HG03520 (cell line): Measurements from ENCODE around the gene MAVS.

ENCODE experiments used
- ATAC-seq: cut with Tn5 transposase; IDR thresholded peaks from one replicate; pipeline ENCODE4 v1.9.1; 2021; ENCODE audit warnings: mild to moderate bottlenecking, moderate library complexity; ENCODE audit not compliant: unreplicated experiment

MAVS gene

GRCh38 chr20:3846740-3847428 is at the start of gene MAVS:
Gene MAVS, plus strand, starts transcription at chr20:3846834. Its CDS starts 7,791 bp downstream, at chr20:3854625.
- peak; percentile 85 for ATAC-seq

GRCh38 chr20:3797226-3797545 is 49.4 kb upstream of the MAVS start:
- no peak for ATAC-seq

- ATAC-seq: no peak
Observed at GRCh38 chr20:3797592-3798372, 48.9 kb upstream of the MAVS start.

- ATAC-seq: no peak
Observed at GRCh38 chr20:3798373-3798768, 48.3 kb upstream of the MAVS start.

GRCh38 chr20:3798908-3799248 is 47.8 kb upstream of the MAVS start:
- no peak for ATAC-seq

- no peak for ATAC-seq
Observed at GRCh38 chr20:3800256-3800877, 46.3 kb upstream of the MAVS start.

GRCh38 chr20:3800878-3801260 is 45.8 kb upstream of the MAVS start:
- ATAC-seq: no peak

- no peak for ATAC-seq
Observed at GRCh38 chr20:3801299-3801698, 45.3 kb upstream of the MAVS start.

GRCh38 chr20:3801846-3802245 is 44.8 kb upstream of the MAVS start:
- ATAC-seq: no peak

GRCh38 chr20:3802524-3803239 is 44.0 kb upstream of the MAVS start:
- ATAC-seq: no peak

- ATAC-seq: no peak
Observed at GRCh38 chr20:3803289-3803688, 43.3 kb upstream of the MAVS start.

- no peak for ATAC-seq
Observed at GRCh38 chr20:3803854-3804253, 42.8 kb upstream of the MAVS start.

- no peak for ATAC-seq
Observed at GRCh38 chr20:3804254-3804751, 42.3 kb upstream of the MAVS start.

- no peak for ATAC-seq
Observed at GRCh38 chr20:3804781-3805180, 41.9 kb upstream of the MAVS start.

GRCh38 chr20:3808544-3808943 is 38.1 kb upstream of the MAVS start:
- ATAC-seq: no peak

GRCh38 chr20:3811467-3812258 is 35.0 kb upstream of the MAVS start:
- no peak for ATAC-seq

GRCh38 chr20:3812259-3812681 is 34.4 kb upstream of the MAVS start:
- ATAC-seq: no peak

GRCh38 chr20:3812975-3813847 is 33.4 kb upstream of the MAVS start:
- ATAC-seq: no peak

GRCh38 chr20:3813848-3814581 is 32.6 kb upstream of the MAVS start:
- ATAC-seq: no peak
